GM18507 (cell line): Measurements from ENCODE around the gene ARAF.
"Not testable (repeated sequence)": the region's sequence is repeated elsewhere in the genome, so short reads cannot be mapped to it uniquely, and the experiment has no call there.

Experiments
- DNase-seq: peaks from one replicate; pipeline ENCODE4 v3.0.0; 2011; ENCODE audit warnings: low read depth; ENCODE audit not compliant: insufficient read length; ENCODE audit errors: extremely low spot score
- FAIRE-seq: peaks from 2 replicates; lab custom pipeline; 2011; peaks lifted over from hg19 to GRCh38; lab: Jason Lieb, UNC

ARAF gene

GRCh38 chrX:47560934-47561658, at the start of gene ARAF:
Gene ARAF, plus strand, starts transcription at chrX:47561205. Its CDS starts 1,763 bp downstream, at chrX:47562968.
- FAIRE-seq (peak; percentile 100), DNase-seq (peak; percentile 75)

- DNase-seq, result not testable (repeated sequence)
- FAIRE-seq, result peak; percentile 62
These were observed 48.6 kb upstream of the ARAF start for GRCh38 chrX:47512383-47512782.

- peak; percentile 57 for FAIRE-seq
- not testable (repeated sequence) for DNase-seq
These were observed 47.7 kb upstream of the ARAF start for GRCh38 chrX:47513034-47513965.

GRCh38 chrX:47514533-47515235, 46.3 kb upstream of the ARAF start:
- FAIRE-seq, result no peak
- DNase-seq, result no peak

- FAIRE-seq (no peak), DNase-seq (no peak)
These were observed 44.9 kb upstream of the ARAF start for GRCh38 chrX:47515941-47516665.

- FAIRE-seq (no peak), DNase-seq (no peak)
These were observed 42.9 kb upstream of the ARAF start for GRCh38 chrX:47518144-47518543.

- FAIRE-seq, result peak; percentile 95
- DNase-seq, result peak; percentile 64
These were observed 37.7 kb upstream of the ARAF start for GRCh38 chrX:47523297-47523696.

- FAIRE-seq (no peak), DNase-seq (no peak)
These were observed 37.3 kb upstream of the ARAF start for GRCh38 chrX:47523713-47524166.

- FAIRE-seq (no peak), DNase-seq (no peak)
These were observed 31.5 kb upstream of the ARAF start for GRCh38 chrX:47529548-47529947.

- peak; percentile 64 for FAIRE-seq
These were observed 31.0 kb upstream of the ARAF start for GRCh38 chrX:47530049-47530448.

GRCh38 chrX:47539860-47540259, 21.1 kb upstream of the ARAF start:
- no peak for FAIRE-seq
- no peak for DNase-seq

More at GRCh38 chrX:47530049-47530448, 31.0 kb upstream of the ARAF start:
- DNase-seq, result no peak

GRCh38 chrX:47540754-47541538, 20.1 kb upstream of the ARAF start:
- DNase-seq, result no peak
- FAIRE-seq, result peak; percentile 15

- FAIRE-seq (no peak), DNase-seq (no peak)
These were observed 17.5 kb upstream of the ARAF start for GRCh38 chrX:47543496-47543895.

- DNase-seq (peak; percentile 28), FAIRE-seq (peak; percentile 100)
These were observed 4.9 kb upstream of the ARAF start for GRCh38 chrX:47556045-47556623.

- DNase-seq (no peak), FAIRE-seq (no peak)
These were observed 2.6 kb upstream of the ARAF start for GRCh38 chrX:47558436-47558835.

- peak; percentile 60 for FAIRE-seq
- DNase-seq, result no peak
These were observed 649 bp upstream of the ARAF start for GRCh38 chrX:47560179-47560933.

- FAIRE-seq (no peak), DNase-seq (no peak)
These were observed 700 bp downstream of the ARAF start for GRCh38 chrX:47561659-47562151.
